ENCODE measurements around the gene PTPRG.

DNA sequence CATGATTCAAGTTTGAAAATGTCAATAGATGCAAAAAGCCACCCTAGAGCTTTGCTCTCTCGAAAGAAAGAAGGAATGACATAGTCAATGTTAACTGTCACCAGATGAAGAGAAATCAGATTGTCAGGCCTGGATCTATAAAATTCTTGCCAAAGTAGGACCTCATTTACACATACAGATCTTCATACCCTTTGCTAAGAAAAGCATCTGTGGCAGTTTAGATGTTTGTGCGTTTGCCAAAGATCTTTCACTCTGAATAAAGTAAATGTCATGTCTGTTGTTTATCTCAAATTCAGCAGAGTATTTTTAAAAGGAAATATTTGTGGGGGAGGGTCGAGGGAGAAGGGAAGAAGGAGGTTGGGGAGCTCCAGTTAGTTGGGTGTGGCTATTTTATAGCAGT lies 692.6 kb downstream of the PTPRG start:
- TF ChIP-seq CTCF (IDR thresholded peaks at IDR 0.05) (no peak), POLR2A (IDR thresholded peaks at IDR 0.05) (no peak)
